Kidney (tissue), 14 donors: Measurements from ENCODE around the gene HTR6. TPM values are rescaled to one million over a fixed set of nuclear protein-coding genes. Genes with fewer than 3 reads are reported as not detected.

Source experiments
- DNase-seq, 5 donors: peaks; one replicate each; pipeline ENCODE4 v3.0.0-alpha.2; 2013 to 2020
- FAIRE-seq: peaks from 2 replicates; lab custom pipeline; 2012; peaks lifted over from hg19 to GRCh38; lab: Jason Lieb, UNC
- H3K27ac ChIP-seq, 2 donors: one replicate each; pipeline ENCODE4 v1.7.0; 2013; ENCODE audit warnings: low read depth in 2 of 2, low read length in 2 of 2, inconsistent platforms in 1 of 2
- H3K27me3 ChIP-seq: one replicate; pipeline ENCODE4 v1.7.1; 2013; ENCODE audit warnings: low read length, inconsistent platforms; ENCODE audit not compliant: control insufficient read depth, insufficient read depth
- H3K36me3 ChIP-seq, 3 donors: one replicate each; pipeline versions ENCODE4 v1.7.0 to v1.7.1; 2013; ENCODE audit warnings: low read length in 3 of 3, control low read depth in 1 of 3, inconsistent platforms in 1 of 3; ENCODE audit not compliant: insufficient read depth in 3 of 3, control insufficient read depth in 2 of 3
- H3K4me1 ChIP-seq, 3 donors: one replicate each; pipeline versions ENCODE4 v1.7.0 to v1.7.1; 2013; ENCODE audit warnings: low read length in 3 of 3, inconsistent platforms in 1 of 3, low read depth in 1 of 3; ENCODE audit not compliant: control insufficient read depth in 2 of 3, insufficient read depth in 2 of 3
- H3K4me3 ChIP-seq, 3 donors: one replicate each; pipeline versions ENCODE4 v1.7.0 to v1.8.1; 2013; ENCODE audit warnings: low read length in 3 of 3, control low read depth in 1 of 3, inconsistent platforms in 1 of 3
- H3K9ac ChIP-seq, 3 donors: one replicate each; pipeline versions ENCODE4 v1.7.0 to v1.7.1; 2013; ENCODE audit warnings: low read length in 3 of 3, control low read depth in 1 of 3, inconsistent platforms in 1 of 3
- H3K9me3 ChIP-seq, 3 donors: one replicate each; pipeline versions ENCODE4 v1.7.0 to v1.7.1; 2013; ENCODE audit warnings: low read length in 3 of 3, control low read depth in 1 of 3, inconsistent platforms in 1 of 3; ENCODE audit not compliant: control insufficient read depth in 2 of 3, insufficient read depth in 1 of 3
- CTCF ChIP-seq: IDR thresholded peaks from 3 replicates; pipeline ENCODE4 v1.5.1; 2012; ENCODE audit warnings: mild to moderate bottlenecking, moderate library complexity, borderline replicate concordance; ENCODE audit not compliant: insufficient read depth; ENCODE audit errors: extremely low read depth
- intact Hi-C: fragments of 100-400 bp; cut with DNase I; formaldehyde crosslinking; loops from one replicate; pipeline ENCODE4 v1.11.1; 2022
- polyA plus RNA-seq: library from polyadenylated mRNA; stranded (reverse); fragments of 350-450 nt; fragmentation: Illumina TruSeq; extraction: RNeasy Lipid Tissue Mini Kit (QIAGEN cat#74804); gene quantifications from one replicate; pipeline ENCODE4 v1.2.3, GENCODE V29; 2014; ENCODE audit warnings: low read depth, low replicate concordance; ENCODE audit not compliant: insufficient read depth
- total RNA-seq: library from RNA; stranded (reverse); fragmentation: NEBNext Ultra II Directional; extraction: Animal tissue kit (Norgen Biotek cat#: 25700); gene quantifications from one replicate; pipeline ENCODE4 v1.2.1, GENCODE V29; 2021
- donor health status: control.
- donor health status: control.
- donor health status: control.
- donor health status: control.
- donor health status: control.
- donor health status: DM: yes; HTN: yes; CAD: no.
- donor health status: Normal renal cell carcinoma (clear cell type).

HTR6 gene
- total and polyA plus RNA-seq, 2 donors from 2014 or later, result not detected

GRCh38 chr1:19709260-19709793 is 44.7 kb downstream of the HTR6 start:
- H3K9me3 ChIP-seq, result no peaks in the 10 kb centered on the region
- no peak for TF ChIP-seq CTCF
- no peaks in the 10 kb centered on the region for H3K27me3 ChIP-seq
- peaks cover 0 to 6% (median 3%) of the 10 kb centered on the region in 3 donors for H3K4me1 ChIP-seq
- H3K27ac ChIP-seq, result no peak overlapping the region
- intact Hi-C loops, result no loop called here
- no peak overlapping the region for H3K4me3 ChIP-seq
- H3K36me3 ChIP-seq, result no peaks in the 10 kb centered on the region
- no peak overlapping the region for H3K9ac ChIP-seq
- FAIRE-seq (no peak), DNase-seq (peak in 4 of 5 donors; percentile 31 to 57 (median 54))

DNA sequence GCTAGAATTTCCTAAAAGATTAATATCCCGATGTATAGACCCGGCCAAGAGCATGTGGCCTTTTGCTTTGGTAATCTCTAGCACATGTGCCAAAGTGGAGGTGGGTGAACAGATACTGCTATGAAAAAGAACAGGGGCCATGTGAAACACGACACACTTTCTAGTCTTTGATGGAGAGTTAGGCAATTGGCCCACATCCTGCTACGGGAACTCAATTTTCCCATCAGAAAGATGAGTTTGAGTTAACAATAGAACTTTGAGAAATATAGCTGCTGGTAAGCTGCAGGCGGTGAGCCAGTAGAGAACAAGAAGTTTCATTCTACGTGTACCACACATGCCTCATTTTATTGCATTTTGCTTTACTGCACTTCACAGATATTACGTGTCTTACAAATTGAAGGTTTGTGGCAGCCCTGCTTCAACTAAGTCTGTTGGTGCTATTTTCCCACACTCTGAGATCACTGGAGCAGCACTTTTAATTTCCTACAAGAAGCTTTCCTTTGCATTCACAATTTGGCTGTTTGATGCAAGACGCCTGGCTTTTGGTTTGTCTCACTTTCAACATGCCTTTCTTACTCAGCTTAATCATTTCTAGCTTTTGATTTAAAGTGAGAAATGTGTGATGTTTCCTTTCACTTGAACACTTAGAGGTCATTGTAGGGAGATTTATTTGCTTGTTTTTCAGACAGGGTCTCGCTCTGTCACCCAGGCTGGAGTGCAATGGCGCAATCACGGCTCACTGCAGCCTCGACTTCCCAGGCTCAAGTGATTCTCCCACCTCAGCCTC is 46.3 kb downstream of the HTR6 start:
- Histone ChIP-seq H3K27ac (peak overlapping the region in 1 of 2 donors; percentile 19), H3K4me1 (peaks cover 0 to 6% (median 0%) of the 10 kb centered on the region in 3 donors), H3K27me3 (no peaks in the 10 kb centered on the region), H3K9me3 (no peaks in the 10 kb centered on the region), H3K9ac (no peak overlapping the region), H3K36me3 (no peaks in the 10 kb centered on the region), H3K4me3 (no peak overlapping the region)
- DNase-seq, result peak; percentile 53 to 91 (median 64)
- TF ChIP-seq CTCF, result no peak
- intact Hi-C loops, result no loop called here
- FAIRE-seq, result no peak

GRCh38 chr1:19712928-19713327 is 48.3 kb downstream of the HTR6 start:
- H3K27ac ChIP-seq, result no peak overlapping the region
- no peak for TF ChIP-seq CTCF
- no peak overlapping the region for H3K4me3 ChIP-seq
- intact Hi-C loops, result no loop called here
- H3K9me3 ChIP-seq, result no peaks in the 10 kb centered on the region
- H3K4me1 ChIP-seq, result peaks cover 0 to 6% (median 0%) of the 10 kb centered on the region in 3 donors
- no peak overlapping the region for H3K9ac ChIP-seq
- H3K36me3 ChIP-seq, result no peaks in the 10 kb centered on the region
- peak in 1 of 5 donors; percentile 34 for DNase-seq
- H3K27me3 ChIP-seq, result no peaks in the 10 kb centered on the region
- no peak for FAIRE-seq
